Measurements from ENCODE around the gene SPON1. TPM values are rescaled to one million over a fixed set of nuclear protein-coding genes. Genes with fewer than 3 reads are reported as not detected.
"Not testable (repeated sequence)": the region's sequence is repeated elsewhere in the genome, so short reads cannot be mapped to it uniquely, and the experiment has no call there.

SPON1 gene
- total RNA-seq, 1 donor from 2014 or later: 0.16 TPM

DNA sequence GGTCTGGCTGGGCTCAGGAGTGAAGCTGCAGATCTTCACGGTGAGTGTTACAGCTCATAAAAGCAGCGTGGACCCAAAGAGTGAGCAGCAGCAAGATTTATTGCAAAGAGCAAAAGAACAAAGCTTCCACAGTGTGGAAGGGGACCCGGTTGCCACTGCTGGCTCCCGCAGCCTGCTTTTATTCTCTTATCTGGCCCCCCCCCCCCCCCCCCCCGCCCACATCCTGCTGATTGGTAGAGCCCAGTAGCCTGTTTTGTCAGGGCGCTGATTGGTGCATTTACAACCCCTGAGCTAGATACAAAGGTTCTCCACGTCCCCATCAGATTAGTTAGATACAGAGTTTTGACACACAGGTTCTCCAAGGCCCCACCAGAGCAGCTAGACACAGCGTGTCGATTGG, 128.1 kb downstream of the SPON1 start:
- H3K27ac Mint-ChIP-seq; H3K4me1 Mint-ChIP-seq (ENCODE audit: low read depth); H3K36me3 Mint-ChIP-seq (ENCODE audit: low read depth); H3K4me3 Mint-ChIP-seq (ENCODE audit: low read depth); H3K9me3 Mint-ChIP-seq; DNase-seq (ENCODE audit: low spot score); intact Hi-C loops (cut with micrococcal nuclease): not testable (repeated sequence)
- H3K27me3 Mint-ChIP-seq (ENCODE audit: low read depth): peaks cover 36% of the 10 kb centered on the region

DNA sequence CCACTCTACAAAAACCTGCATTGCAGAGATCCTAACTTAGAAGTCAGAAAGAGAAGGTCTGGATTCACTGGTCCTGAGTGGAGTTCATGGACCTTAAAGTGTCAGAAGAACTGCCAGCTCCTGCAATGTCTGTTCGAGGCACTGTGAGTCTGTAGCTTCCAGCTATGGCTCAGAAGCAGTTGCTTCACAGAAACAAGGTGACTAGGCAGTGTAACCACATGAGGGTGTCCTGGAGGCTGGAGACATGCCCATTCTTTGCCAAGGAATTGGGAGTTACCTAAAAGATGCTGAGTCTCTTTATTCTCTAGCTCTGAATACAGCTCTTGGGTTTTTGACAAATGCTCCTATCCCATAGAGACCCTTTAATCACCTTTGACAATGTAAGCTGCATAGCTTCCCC, 130.5 kb downstream of the SPON1 start:
- intact Hi-C loops (cut with micrococcal nuclease): no loop called here
- Mint-ChIP-seq H3K36me3 (ENCODE audit: low read depth) (no peaks in the 10 kb centered on the region), H3K27ac (no peak overlapping the region), H3K4me1 (ENCODE audit: low read depth) (peaks cover 8% of the 10 kb centered on the region), H3K9me3 (no peaks in the 10 kb centered on the region), H3K27me3 (ENCODE audit: low read depth) (peaks cover 19% of the 10 kb centered on the region), H3K4me3 (ENCODE audit: low read depth) (no peak overlapping the region)
- DNase-seq (ENCODE audit: low spot score): no peak

DNA sequence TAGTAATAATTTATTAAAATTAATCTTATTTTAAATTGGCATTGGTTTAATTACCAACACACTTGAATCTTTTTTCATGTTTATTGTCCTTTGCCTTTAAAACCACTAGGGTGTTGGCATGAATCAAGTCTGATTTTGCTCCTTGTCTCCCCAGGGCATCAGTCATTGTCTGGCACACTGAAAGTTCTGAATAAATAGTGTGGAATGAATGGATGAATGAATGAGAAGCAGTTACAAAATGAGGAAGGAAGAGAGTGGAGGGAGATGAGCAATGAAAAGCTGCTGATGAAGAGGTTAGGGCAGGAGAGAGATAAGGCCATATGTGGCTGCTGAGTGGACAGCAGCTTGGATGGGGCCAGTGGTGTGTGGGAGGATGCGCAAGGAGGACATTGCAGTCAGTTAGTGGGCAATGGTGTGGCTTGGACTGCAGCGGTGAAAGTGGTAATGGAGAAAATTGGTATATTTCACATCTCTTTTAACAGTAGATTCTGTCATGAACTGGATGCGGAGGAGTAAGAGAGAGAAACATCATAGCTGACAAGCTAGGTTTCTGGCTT, 132.0 kb downstream of the SPON1 start:
- no peaks in the 10 kb centered on the region for H3K4me1 Mint-ChIP-seq (ENCODE audit: low read depth)
- intact Hi-C loops (cut with micrococcal nuclease): no loop called here
- DNase-seq (ENCODE audit: low spot score): no peak
- no peaks in the 10 kb centered on the region for H3K36me3 Mint-ChIP-seq (ENCODE audit: low read depth)
- peaks cover 14% of the 10 kb centered on the region for H3K27me3 Mint-ChIP-seq (ENCODE audit: low read depth)
- no peak overlapping the region for H3K4me3 Mint-ChIP-seq (ENCODE audit: low read depth)
- H3K27ac Mint-ChIP-seq: no peak overlapping the region
- no peaks in the 10 kb centered on the region for H3K9me3 Mint-ChIP-seq

DNA sequence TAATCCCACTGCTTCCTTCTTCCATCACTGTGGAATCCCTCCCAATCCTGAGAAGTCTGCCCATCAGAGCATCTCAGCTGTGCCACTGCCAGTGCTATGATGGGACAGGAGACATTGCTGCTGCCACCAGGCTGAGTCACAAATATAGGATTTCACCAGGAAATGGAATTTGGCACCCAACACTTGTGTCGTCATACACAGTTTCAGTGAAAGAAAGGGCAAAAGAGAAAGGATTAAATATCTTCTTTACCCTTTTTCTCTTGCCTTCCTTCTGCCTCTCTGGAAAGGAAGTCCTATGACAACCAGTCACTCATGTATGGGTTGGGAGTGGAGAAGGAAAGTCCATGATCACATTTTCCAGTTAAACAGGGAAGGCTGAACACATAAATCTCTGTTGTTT, 133.4 kb downstream of the SPON1 start:
- Mint-ChIP-seq H3K4me3 (ENCODE audit: low read depth) (no peak overlapping the region), H3K27ac (no peak overlapping the region), H3K9me3 (no peaks in the 10 kb centered on the region), H3K27me3 (ENCODE audit: low read depth) (peaks cover 14% of the 10 kb centered on the region), H3K36me3 (ENCODE audit: low read depth) (no peaks in the 10 kb centered on the region), H3K4me1 (ENCODE audit: low read depth) (no peaks in the 10 kb centered on the region)
- no peak for DNase-seq (ENCODE audit: low spot score)
- intact Hi-C loops (cut with micrococcal nuclease): no loop called here

DNA sequence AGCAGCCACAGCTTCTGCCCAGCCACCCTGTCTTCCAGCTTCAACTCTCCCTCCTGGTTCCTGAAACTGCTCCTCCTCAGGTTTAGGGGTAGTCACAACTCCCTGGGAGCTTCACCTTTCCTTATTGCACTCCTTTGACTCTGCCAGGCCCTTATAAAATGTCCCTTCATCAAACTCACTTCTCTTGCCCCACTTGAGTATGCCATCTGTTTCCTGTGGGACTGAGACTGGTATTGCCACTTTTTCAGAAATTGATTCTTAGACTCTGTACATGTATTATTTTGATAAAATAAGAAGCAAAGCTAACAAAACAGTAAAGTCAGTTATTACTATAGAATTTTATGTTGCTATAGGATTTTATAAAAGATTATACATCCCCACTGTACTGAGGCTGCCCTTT, 134.1 kb downstream of the SPON1 start:
- H3K9me3 Mint-ChIP-seq: no peaks in the 10 kb centered on the region
- no peak overlapping the region for H3K4me3 Mint-ChIP-seq (ENCODE audit: low read depth)
- DNase-seq (ENCODE audit: low spot score): no peak
- H3K27me3 Mint-ChIP-seq (ENCODE audit: low read depth): peaks cover 14% of the 10 kb centered on the region
- H3K36me3 Mint-ChIP-seq (ENCODE audit: low read depth): no peaks in the 10 kb centered on the region
- intact Hi-C loops (cut with micrococcal nuclease): no loop called here
- no peaks in the 10 kb centered on the region for H3K4me1 Mint-ChIP-seq (ENCODE audit: low read depth)
- H3K27ac Mint-ChIP-seq: no peak overlapping the region

DNA sequence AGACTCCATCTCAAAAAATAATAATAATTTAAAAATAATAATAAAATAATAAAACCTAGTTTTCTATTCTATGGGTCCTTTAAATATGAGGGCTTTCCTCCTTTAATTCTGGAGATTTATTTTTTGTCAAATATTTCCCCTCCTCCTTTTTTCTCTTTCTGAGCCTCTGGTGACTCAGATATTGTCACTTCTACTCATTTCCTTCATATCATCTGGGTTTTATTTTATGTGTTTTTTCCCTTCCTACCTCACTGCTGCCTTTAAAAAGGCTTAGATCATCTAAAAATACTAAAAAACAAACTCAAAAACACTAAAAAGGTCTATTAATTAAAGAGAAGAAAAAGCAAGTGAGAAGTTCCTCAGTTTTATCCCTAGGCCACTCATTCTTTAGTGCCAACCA, 138.9 kb downstream of the SPON1 start:
- H3K36me3 Mint-ChIP-seq (ENCODE audit: low read depth): no peaks in the 10 kb centered on the region
- H3K27ac Mint-ChIP-seq: no peak overlapping the region
- no peak for DNase-seq (ENCODE audit: low spot score)
- peaks cover 5% of the 10 kb centered on the region for H3K27me3 Mint-ChIP-seq (ENCODE audit: low read depth)
- no peaks in the 10 kb centered on the region for H3K4me1 Mint-ChIP-seq (ENCODE audit: low read depth)
- intact Hi-C loops (cut with micrococcal nuclease): no loop called here
- H3K4me3 Mint-ChIP-seq (ENCODE audit: low read depth): no peak overlapping the region
- H3K9me3 Mint-ChIP-seq: no peaks in the 10 kb centered on the region

DNA sequence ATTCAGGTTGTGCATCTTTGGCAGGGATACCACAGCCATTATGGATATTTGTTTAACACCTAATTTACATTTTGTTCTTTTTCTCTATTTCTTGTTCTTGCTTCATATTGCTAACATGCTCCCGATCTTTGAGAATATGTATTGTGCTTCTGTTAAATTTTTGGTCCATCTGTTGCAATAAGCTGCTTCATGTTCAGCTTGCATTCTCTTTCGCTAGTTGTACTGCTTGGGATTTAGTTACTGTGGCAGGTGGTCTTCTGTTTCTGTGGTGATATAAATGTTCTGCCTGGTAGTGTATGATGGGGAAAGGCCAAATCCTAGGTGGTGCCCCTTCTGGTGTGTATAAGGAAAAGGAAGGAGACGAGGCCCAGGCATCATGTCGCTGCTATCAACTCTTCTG, 140.2 kb downstream of the SPON1 start:
- intact Hi-C loops (cut with micrococcal nuclease): no loop called here

DNA sequence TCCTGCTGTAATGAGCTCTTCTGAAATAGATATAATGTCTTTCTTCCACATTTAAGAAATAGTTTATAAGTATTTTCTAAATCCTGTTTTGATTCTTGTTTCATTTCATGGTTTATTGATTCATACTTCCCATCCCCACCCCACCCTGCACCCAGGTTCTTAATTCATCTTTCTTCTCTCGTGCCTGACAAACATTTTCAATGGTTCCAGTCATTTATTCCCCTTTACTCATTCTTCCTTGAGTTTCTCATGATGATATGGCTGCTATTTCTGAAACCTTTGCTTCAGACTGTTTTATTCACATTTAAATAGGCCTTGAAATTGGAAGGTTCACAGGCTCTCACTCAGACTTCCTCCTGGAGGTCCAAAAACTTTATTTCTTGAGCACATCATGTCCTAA, 142.9 kb downstream of the SPON1 start:
- Mint-ChIP-seq H3K27me3 (ENCODE audit: low read depth) (no peaks in the 10 kb centered on the region), H3K4me1 (ENCODE audit: low read depth) (no peaks in the 10 kb centered on the region), H3K27ac (no peak overlapping the region), H3K4me3 (ENCODE audit: low read depth) (no peak overlapping the region), H3K36me3 (ENCODE audit: low read depth) (no peaks in the 10 kb centered on the region), H3K9me3 (no peaks in the 10 kb centered on the region)
- intact Hi-C loops (cut with micrococcal nuclease): no loop called here
- DNase-seq (ENCODE audit: low spot score): no peak

More for the DNA sequence above, 140.2 kb downstream of the SPON1 start:
- Mint-ChIP-seq H3K4me3 (ENCODE audit: low read depth) (no peak overlapping the region), H3K27me3 (ENCODE audit: low read depth) (no peaks in the 10 kb centered on the region), H3K9me3 (no peaks in the 10 kb centered on the region), H3K4me1 (ENCODE audit: low read depth) (no peaks in the 10 kb centered on the region), H3K36me3 (ENCODE audit: low read depth) (no peaks in the 10 kb centered on the region), H3K27ac (no peak overlapping the region)
- DNase-seq (ENCODE audit: low spot score): no peak

DNA sequence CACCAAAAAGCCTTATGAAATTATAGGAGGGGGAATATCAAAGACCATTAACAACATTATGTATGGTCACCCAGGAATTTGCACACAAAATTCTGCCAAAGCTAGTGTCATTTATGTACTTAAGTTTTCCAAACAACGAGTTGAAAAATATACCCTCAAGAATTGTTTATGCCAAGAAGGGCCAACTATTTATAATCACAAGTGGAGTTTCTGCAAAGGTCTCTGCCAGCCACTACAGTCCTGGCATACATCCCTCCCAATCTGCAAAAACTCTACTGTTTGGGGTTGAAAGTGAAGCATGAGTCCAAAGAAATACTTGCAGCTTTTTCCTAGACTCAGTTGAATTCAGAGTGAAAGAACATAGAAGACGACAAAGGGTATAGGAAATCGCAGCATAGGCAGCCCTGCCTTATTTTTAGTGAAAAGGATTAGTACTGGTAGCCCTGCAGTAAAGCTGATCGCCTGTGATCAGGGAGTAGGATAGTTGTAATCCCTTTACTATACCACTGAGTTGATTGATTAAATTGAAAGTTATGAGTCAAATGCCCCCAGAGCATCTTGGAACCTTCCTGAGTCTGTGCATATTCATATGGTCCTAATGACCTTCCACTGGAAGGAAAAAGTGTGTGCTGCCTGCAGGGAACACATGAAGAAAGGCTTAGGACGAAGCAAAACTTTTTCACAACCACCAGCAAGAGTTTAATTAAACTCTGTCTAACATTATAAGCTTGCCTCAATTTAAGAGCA, 144.0 kb downstream of the SPON1 start:
- Mint-ChIP-seq H3K4me3 (ENCODE audit: low read depth) (no peak overlapping the region), H3K36me3 (ENCODE audit: low read depth) (no peaks in the 10 kb centered on the region), H3K27ac (no peak overlapping the region), H3K9me3 (no peaks in the 10 kb centered on the region), H3K27me3 (ENCODE audit: low read depth) (peaks cover 4% of the 10 kb centered on the region), H3K4me1 (ENCODE audit: low read depth) (no peaks in the 10 kb centered on the region)
- no peak for DNase-seq (ENCODE audit: low spot score)
- intact Hi-C loops (cut with micrococcal nuclease): no loop called here

DNA sequence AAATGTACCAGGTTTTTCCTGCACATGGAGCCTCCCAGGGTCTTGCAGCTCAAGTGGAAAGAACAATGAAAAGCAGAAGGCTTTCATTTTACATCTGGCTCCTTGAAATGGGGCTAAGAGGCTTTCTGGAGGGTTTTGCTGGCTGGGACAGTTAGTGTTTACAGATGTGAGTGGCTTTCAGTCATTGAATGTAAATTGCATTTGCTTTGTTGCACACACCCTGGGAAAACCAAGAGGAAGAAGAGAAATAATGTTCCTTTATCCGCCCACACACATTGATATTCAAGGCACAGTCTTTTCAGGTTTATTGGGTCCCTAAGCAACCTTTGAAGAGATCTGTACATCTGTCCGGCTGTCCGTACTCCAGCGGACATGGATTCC, 144.5 kb downstream of the SPON1 start:
- H3K4me1 Mint-ChIP-seq (ENCODE audit: low read depth): no peaks in the 10 kb centered on the region
- H3K36me3 Mint-ChIP-seq (ENCODE audit: low read depth): no peaks in the 10 kb centered on the region
- intact Hi-C loops (cut with micrococcal nuclease): no loop called here
- H3K27me3 Mint-ChIP-seq (ENCODE audit: low read depth): peaks cover 4% of the 10 kb centered on the region
- no peak overlapping the region for H3K27ac Mint-ChIP-seq
- H3K4me3 Mint-ChIP-seq (ENCODE audit: low read depth): no peak overlapping the region
- H3K9me3 Mint-ChIP-seq: no peaks in the 10 kb centered on the region
- no peak for DNase-seq (ENCODE audit: low spot score)

DNA sequence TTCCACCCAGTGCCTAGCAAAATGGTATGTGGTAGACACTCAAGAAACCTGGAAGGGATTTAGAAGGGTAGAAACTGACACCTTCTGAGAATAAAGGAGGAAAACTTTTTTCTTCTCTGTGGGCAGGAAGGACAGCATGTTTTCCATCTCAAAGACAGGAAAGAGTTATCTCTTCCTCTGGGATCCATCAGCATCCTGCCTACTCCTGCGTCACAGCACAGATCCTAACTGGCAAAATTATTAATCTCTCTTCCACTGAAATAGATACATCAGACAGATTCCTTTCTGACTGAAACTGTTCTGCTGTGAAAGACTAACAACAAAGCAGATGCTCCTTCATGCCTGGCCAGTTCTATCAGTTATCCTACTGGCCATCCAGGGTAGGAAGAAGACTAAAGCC, 147.2 kb downstream of the SPON1 start:
- no peak for DNase-seq (ENCODE audit: low spot score)
- H3K36me3 Mint-ChIP-seq (ENCODE audit: low read depth): no peaks in the 10 kb centered on the region
- peaks cover 7% of the 10 kb centered on the region for H3K27me3 Mint-ChIP-seq (ENCODE audit: low read depth)
- H3K4me1 Mint-ChIP-seq (ENCODE audit: low read depth): no peaks in the 10 kb centered on the region
- no peaks in the 10 kb centered on the region for H3K9me3 Mint-ChIP-seq
- no peak overlapping the region for H3K4me3 Mint-ChIP-seq (ENCODE audit: low read depth)
- intact Hi-C loops (cut with micrococcal nuclease): no loop called here
- no peak overlapping the region for H3K27ac Mint-ChIP-seq

DNA sequence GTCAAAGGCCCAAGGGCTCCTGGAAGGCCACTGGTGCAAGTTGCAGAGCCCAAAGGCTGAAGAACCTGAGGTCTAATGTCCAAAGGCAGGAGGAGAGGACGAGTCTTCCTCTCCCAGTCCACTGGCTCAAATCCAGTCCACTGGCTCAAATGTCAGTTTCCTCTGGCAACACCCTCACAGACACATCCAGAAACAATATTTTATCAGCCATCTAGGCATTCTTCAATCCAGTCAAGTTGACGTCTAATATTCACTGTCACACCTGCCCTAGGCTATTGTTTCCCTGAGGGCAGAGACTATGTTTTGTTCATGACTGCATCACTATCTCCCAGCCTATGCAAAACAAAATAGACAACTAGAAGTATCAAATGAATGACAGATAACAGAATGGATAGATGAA, 148.1 kb downstream of the SPON1 start:
- H3K4me3 Mint-ChIP-seq (ENCODE audit: low read depth): no peak overlapping the region
- H3K9me3 Mint-ChIP-seq: no peaks in the 10 kb centered on the region
- H3K36me3 Mint-ChIP-seq (ENCODE audit: low read depth): no peaks in the 10 kb centered on the region
- H3K27me3 Mint-ChIP-seq (ENCODE audit: low read depth): peaks cover 7% of the 10 kb centered on the region
- no peak for DNase-seq (ENCODE audit: low spot score)
- H3K4me1 Mint-ChIP-seq (ENCODE audit: low read depth): no peaks in the 10 kb centered on the region
- no peak overlapping the region for H3K27ac Mint-ChIP-seq
- intact Hi-C loops (cut with micrococcal nuclease): no loop called here

DNA sequence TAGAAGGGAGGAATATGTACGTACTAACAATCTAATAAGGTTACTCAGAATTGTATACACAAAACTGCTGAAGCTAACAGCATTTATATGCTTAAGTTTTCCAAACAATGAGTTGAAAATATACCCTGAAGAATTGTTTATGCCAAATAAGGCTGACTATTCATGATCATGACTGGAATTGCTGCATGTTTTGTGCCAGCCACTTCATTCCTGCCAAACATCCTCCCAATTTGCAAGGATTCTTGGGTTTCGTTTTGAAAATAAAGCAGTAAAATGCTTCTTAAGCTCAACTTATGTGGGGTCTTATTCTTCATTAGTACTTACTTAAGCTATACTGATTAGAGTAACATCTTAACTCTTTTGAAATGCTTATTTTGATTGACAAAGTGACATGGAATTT, 149.0 kb downstream of the SPON1 start:
- intact Hi-C loops (cut with micrococcal nuclease): no loop called here
- peaks cover 7% of the 10 kb centered on the region for H3K27me3 Mint-ChIP-seq (ENCODE audit: low read depth)
- no peaks in the 10 kb centered on the region for H3K4me1 Mint-ChIP-seq (ENCODE audit: low read depth)
- no peak for DNase-seq (ENCODE audit: low spot score)
- no peaks in the 10 kb centered on the region for H3K9me3 Mint-ChIP-seq
- no peaks in the 10 kb centered on the region for H3K36me3 Mint-ChIP-seq (ENCODE audit: low read depth)
- no peak overlapping the region for H3K4me3 Mint-ChIP-seq (ENCODE audit: low read depth)
- H3K27ac Mint-ChIP-seq: no peak overlapping the region

DNA sequence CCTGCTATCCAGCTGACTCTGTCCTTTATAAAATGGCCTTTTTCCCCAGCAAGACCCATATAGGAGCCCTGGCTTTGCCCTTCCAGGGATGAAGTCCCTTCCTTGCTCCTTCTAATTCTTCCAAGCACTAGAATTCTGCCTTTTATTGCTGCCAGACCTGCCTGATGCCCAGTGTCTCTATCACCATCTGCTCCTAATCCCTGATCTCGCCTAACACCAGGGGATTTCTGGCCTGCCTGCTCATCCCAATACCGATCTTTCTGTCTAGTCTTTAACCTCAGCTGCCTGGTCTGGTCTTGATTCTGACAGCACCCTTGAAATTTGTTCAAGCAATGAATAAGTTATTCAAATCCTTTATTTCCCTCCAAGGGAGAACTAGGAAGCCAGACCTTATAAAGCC, 150.2 kb downstream of the SPON1 start:
- intact Hi-C loops (cut with micrococcal nuclease): no loop called here
- peaks cover 7% of the 10 kb centered on the region for H3K27me3 Mint-ChIP-seq (ENCODE audit: low read depth)
- no peak overlapping the region for H3K27ac Mint-ChIP-seq
- DNase-seq (ENCODE audit: low spot score): no peak
- H3K9me3 Mint-ChIP-seq: no peaks in the 10 kb centered on the region
- no peak overlapping the region for H3K4me3 Mint-ChIP-seq (ENCODE audit: low read depth)
- H3K36me3 Mint-ChIP-seq (ENCODE audit: low read depth): no peaks in the 10 kb centered on the region
- no peaks in the 10 kb centered on the region for H3K4me1 Mint-ChIP-seq (ENCODE audit: low read depth)

Data from activated T-helper 2 cell treated with anti-CD3 and anti-CD28 coated beads, Interferon-gamma antibody, Interleukin-2, Interleukin-4, amounts not matched to agents 10 μg/mL and 5 μg/mL and 100 μg/mL, durations not matched to agents 14 hours and 24 hours and 36 hours (primary cell).